CMK (cell line): ENCODE measurements around the gene GALNT14.

Experiments
- DNase-seq: peaks from one replicate; pipeline ENCODE4 v3.0.0-alpha.2; 2010; ENCODE audit warnings: low read depth

The GALNT14 gene

GRCh38 chr2:31136000-31136399 lies 2.2 kb downstream of the GALNT14 start:
- DNase-seq: no peak

- DNase-seq: no peak
Observed at GRCh38 chr2:31134480-31134879, 3.8 kb downstream of the GALNT14 start.

- no peak for DNase-seq
Observed at GRCh38 chr2:31132786-31133185, 5.5 kb downstream of the GALNT14 start.

GRCh38 chr2:31131871-31132270 lies 6.4 kb downstream of the GALNT14 start:
- no peak for DNase-seq

- no peak for DNase-seq
Observed at GRCh38 chr2:31129375-31130171, 8.7 kb downstream of the GALNT14 start.

GRCh38 chr2:31127931-31128330 lies 10.3 kb downstream of the GALNT14 start:
- no peak for DNase-seq

- no peak for DNase-seq
Observed at GRCh38 chr2:31125918-31126695, 12.1 kb downstream of the GALNT14 start.

GRCh38 chr2:31124904-31125303 lies 13.3 kb downstream of the GALNT14 start:
- DNase-seq: no peak

- DNase-seq: no peak
Observed at GRCh38 chr2:31122133-31122532, 16.1 kb downstream of the GALNT14 start.

GRCh38 chr2:31113765-31114164 lies 24.5 kb downstream of the GALNT14 start:
- no peak for DNase-seq

- no peak for DNase-seq
Observed at GRCh38 chr2:31112544-31112943, 25.7 kb downstream of the GALNT14 start.

- DNase-seq: no peak
Observed at GRCh38 chr2:31110998-31111397, 27.2 kb downstream of the GALNT14 start.

GRCh38 chr2:31110431-31110830 lies 27.8 kb downstream of the GALNT14 start:
- no peak for DNase-seq

GRCh38 chr2:31109633-31110192 lies 28.5 kb downstream of the GALNT14 start:
- DNase-seq: no peak

GRCh38 chr2:31108561-31109286 lies 29.5 kb downstream of the GALNT14 start:
- DNase-seq: no peak

GRCh38 chr2:31107591-31108300 lies 30.5 kb downstream of the GALNT14 start:
- DNase-seq: no peak

- no peak for DNase-seq
Observed at GRCh38 chr2:31101701-31102100, 36.5 kb downstream of the GALNT14 start.

GRCh38 chr2:31097962-31098613 lies 40.2 kb downstream of the GALNT14 start:
- no peak for DNase-seq

- DNase-seq: no peak
Observed at GRCh38 chr2:31090188-31090587, 48.1 kb downstream of the GALNT14 start.

GRCh38 chr2:31089645-31090044 lies 48.6 kb downstream of the GALNT14 start:
- DNase-seq: no peak

GRCh38 chr2:31088504-31089195 lies 49.6 kb downstream of the GALNT14 start:
- no peak for DNase-seq
